Tibial nerve (tissue), 4 donors: Measurements from ENCODE around the gene ZMYM4. TPM values are rescaled to one million over a fixed set of nuclear protein-coding genes. Genes with fewer than 3 reads are reported as not detected.

ENCODE experiments used
- DNase-seq, 2 donors: peaks; one replicate each; pipeline ENCODE4 v3.0.0-alpha.2; 2019; ENCODE audit warnings: low spot score in 2 of 2
- H3K27ac ChIP-seq, 4 donors: fragments of 200-600 bp; sonication (generic) in 3 of 4; one replicate each; pipeline ENCODE4 v1.5.1; 2017 to 2019; ENCODE audit warnings: mild to moderate bottlenecking in 1 of 4
- H3K27me3 ChIP-seq, 2 donors: fragments of 200-600 bp; sonication (generic) in 1 of 2; one replicate each; pipeline versions ENCODE4 v1.5.1 to v1.6.0; 2017 to 2019
- H3K36me3 ChIP-seq, 3 donors: fragments of 200-600 bp; sonication (generic); one replicate each; pipeline ENCODE4 v1.5.1; 2018 to 2019
- H3K4me1 ChIP-seq, 4 donors: fragments of 200-600 bp; sonication (generic) in 3 of 4; one replicate each; pipeline ENCODE4 v1.5.1; 2017 to 2019
- H3K4me3 ChIP-seq, 4 donors: fragments of 200-600 bp; sonication (generic) in 3 of 4; one replicate each; pipeline ENCODE4 v1.5.1; 2017 to 2019; ENCODE audit warnings: mild to moderate bottlenecking in 1 of 4, moderate library complexity in 1 of 4
- H3K9me3 ChIP-seq, 4 donors: fragments of 200-600 bp; sonication (generic) in 3 of 4; one replicate each; pipeline ENCODE4 v1.5.1; 2017 to 2019
- EP300 ChIP-seq, 2 donors: sonication (generic); formaldehyde crosslinking; IDR thresholded peaks; one replicate each; pipeline ENCODE4 v1.6.1; 2017; ENCODE audit warnings: antibody characterized with exemption in 2 of 2, mild to moderate bottlenecking in 1 of 2
- POLR2A ChIP-seq, 2 donors: fragments of 450-650 bp; IDR thresholded peaks; one replicate each; pipeline ENCODE4 v1.6.1; 2017; ENCODE audit warnings: antibody characterized with exemption in 2 of 2, mild to moderate bottlenecking in 2 of 2, moderate library complexity in 2 of 2
- WGBS, 2 donors: methylation state at CpG; one replicate each; pipeline ENCODE4 v1.1.5; 2018; 5-methylcytosine and 5-hydroxymethylcytosine counted together
- total RNA-seq, 4 donors: library from RNA; depleted of rRNA; stranded (reverse); fragments of >200 nt; gene quantifications; one replicate each; pipeline ENCODE4 v1.1.0, GENCODE V29; 2016
- TF ChIP-seq, protein P1 (sequence below), 5 experiments: fragments of 200-600 bp in 3 of 5; fragments of 450-650 bp in 2 of 5; sonication (generic) in 3 of 5; IDR thresholded peaks; one replicate each; pipeline ENCODE4 v1.5.1; 2016 to 2019; ENCODE audit warnings: antibody characterized with exemption in 5 of 5, mild to moderate bottlenecking in 3 of 5, moderate library complexity in 2 of 5

ZMYM4 gene
- total RNA-seq, 4 donors from 2014 or later, result 22.2 to 38.7 (median 26.5) TPM

- Histone ChIP-seq H3K4me1 (no peaks in the 10 kb centered on the region), H3K9me3 (no peaks in the 10 kb centered on the region), H3K27ac (no peak overlapping the region), H3K4me3 (no peak overlapping the region), H3K27me3 (no peaks in the 10 kb centered on the region), H3K36me3 (peaks cover 0 to 65% (median 0%) of the 10 kb centered on the region in 3 donors)
- TF ChIP-seq EP300 (IDR thresholded peaks at IDR 0.05), result no peak
- no peak for TF ChIP-seq POLR2A (IDR thresholded peaks at IDR 0.05)
- TF ChIP-seq, protein P1, sequence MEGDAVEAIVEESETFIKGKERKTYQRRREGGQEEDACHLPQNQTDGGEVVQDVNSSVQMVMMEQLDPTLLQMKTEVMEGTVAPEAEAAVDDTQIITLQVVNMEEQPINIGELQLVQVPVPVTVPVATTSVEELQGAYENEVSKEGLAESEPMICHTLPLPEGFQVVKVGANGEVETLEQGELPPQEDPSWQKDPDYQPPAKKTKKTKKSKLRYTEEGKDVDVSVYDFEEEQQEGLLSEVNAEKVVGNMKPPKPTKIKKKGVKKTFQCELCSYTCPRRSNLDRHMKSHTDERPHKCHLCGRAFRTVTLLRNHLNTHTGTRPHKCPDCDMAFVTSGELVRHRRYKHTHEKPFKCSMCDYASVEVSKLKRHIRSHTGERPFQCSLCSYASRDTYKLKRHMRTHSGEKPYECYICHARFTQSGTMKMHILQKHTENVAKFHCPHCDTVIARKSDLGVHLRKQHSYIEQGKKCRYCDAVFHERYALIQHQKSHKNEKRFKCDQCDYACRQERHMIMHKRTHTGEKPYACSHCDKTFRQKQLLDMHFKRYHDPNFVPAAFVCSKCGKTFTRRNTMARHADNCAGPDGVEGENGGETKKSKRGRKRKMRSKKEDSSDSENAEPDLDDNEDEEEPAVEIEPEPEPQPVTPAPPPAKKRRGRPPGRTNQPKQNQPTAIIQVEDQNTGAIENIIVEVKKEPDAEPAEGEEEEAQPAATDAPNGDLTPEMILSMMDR (IDR thresholded peaks at IDR 0.05), result no peak
- DNase-seq, result no peak
- WGBS, 2 donors, result 93 to 96% methylated on average over 10 of the region's 10 CpGs
These were observed 163.7 kb downstream of the ZMYM4 start for GRCh38 chr1:35432231-35432630.

DNA sequence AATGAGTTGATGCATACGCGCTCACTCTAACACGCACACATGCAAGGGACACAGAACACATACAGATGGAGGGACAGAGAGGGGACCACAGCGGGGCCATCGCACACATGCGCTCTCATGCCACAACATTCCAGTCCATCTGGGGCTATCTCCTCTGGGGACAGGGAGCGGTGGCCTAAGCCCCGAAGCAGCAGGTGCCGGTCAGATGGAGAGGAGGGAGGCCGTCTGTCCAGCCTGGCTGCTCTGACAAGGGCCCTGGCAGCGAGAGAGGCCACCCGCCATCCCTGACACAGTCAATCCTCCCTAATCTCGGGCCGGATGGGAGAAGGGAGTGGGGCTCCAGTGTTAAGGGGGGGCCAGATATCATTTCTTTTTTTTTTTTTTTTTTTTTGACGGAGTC lies 165.2 kb downstream of the ZMYM4 start:
- TF ChIP-seq EP300 (IDR thresholded peaks at IDR 0.05) (no peak), POLR2A (IDR thresholded peaks at IDR 0.05) (no peak)
- TF ChIP-seq, protein P1 (IDR thresholded peaks at IDR 0.05), result no peak
- H3K27ac ChIP-seq, result no peak overlapping the region
- no peak overlapping the region for H3K4me3 ChIP-seq
- H3K36me3 ChIP-seq, result peaks cover 0 to 77% (median 0%) of the 10 kb centered on the region in 3 donors
- no peaks in the 10 kb centered on the region for H3K27me3 ChIP-seq
- WGBS, 2 donors, result 94 to 95% methylated on average over 13 to 15 of the region's 15 CpGs
- no peaks in the 10 kb centered on the region for H3K4me1 ChIP-seq
- no peaks in the 10 kb centered on the region for H3K9me3 ChIP-seq
- DNase-seq, result no peak

DNA sequence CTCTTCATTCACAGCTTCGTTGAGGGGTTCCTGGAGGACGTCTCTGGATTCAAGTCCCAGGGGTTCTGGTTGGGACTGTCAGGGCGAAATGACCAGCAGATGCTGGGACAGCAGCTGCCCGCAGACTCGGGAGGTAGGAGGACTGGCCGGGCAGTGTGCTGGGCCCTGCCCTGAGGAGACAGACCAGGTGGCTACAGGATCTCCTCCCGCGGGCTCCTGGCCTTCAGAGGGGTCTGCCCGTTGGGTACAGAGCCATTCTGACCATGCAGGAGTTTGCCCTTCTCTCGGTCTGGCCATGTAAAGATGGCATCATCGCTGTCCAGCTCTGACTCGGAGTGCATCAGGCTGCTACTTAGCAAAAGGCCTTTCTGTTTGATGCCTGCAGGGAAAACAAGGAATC lies 166.2 kb downstream of the ZMYM4 start:
- Histone ChIP-seq H3K27me3 (no peaks in the 10 kb centered on the region), H3K4me1 (no peaks in the 10 kb centered on the region), H3K4me3 (no peak overlapping the region), H3K36me3 (peaks cover 0 to 87% (median 8%) of the 10 kb centered on the region in 3 donors), H3K27ac (no peak overlapping the region), H3K9me3 (no peaks in the 10 kb centered on the region)
- TF ChIP-seq, protein P1 (IDR thresholded peaks at IDR 0.05), result no peak
- TF ChIP-seq EP300 (IDR thresholded peaks at IDR 0.05) (no peak), POLR2A (IDR thresholded peaks at IDR 0.05) (no peak)
- 85 to 94% methylated on average over 11 to 12 of the region's 12 CpGs for WGBS, 2 donors
- no peak for DNase-seq

DNA sequence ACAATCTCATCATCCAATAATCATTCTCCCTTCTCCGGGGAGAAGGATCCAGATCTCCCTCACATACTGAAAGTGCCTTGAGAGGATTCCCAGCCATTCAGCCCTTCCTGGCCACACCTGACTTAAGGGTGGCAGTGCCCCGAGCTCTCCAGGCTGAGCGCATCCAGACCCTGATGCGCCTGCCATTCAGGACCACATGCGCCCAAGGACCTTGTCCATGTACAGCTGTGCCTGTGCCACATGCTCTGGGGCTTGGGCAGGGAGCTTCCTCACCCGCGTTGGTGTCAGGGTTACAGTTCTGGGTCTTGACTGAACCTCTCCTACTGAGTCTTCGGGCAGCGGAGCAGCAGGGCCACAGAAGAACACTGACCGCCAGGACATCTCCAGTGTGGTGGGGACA lies 167.6 kb downstream of the ZMYM4 start:
- H3K4me1 ChIP-seq, result no peaks in the 10 kb centered on the region
- peaks cover 0 to 95% (median 8%) of the 10 kb centered on the region in 3 donors for H3K36me3 ChIP-seq
- H3K4me3 ChIP-seq, result no peak overlapping the region
- no peaks in the 10 kb centered on the region for H3K27me3 ChIP-seq
- no peaks in the 10 kb centered on the region for H3K9me3 ChIP-seq
- 89 to 99% methylated on average over 9 to 10 of the region's 10 CpGs for WGBS, 2 donors
- no peak for DNase-seq
- TF ChIP-seq, protein P1 (IDR thresholded peaks at IDR 0.05), result no peak
- TF ChIP-seq POLR2A (IDR thresholded peaks at IDR 0.05) (no peak), EP300 (IDR thresholded peaks at IDR 0.05) (no peak)
- H3K27ac ChIP-seq, result no peak overlapping the region

GRCh38 chr1:35437200-35437599 lies 168.7 kb downstream of the ZMYM4 start:
- H3K4me1 ChIP-seq, result no peaks in the 10 kb centered on the region
- H3K4me3 ChIP-seq, result no peak overlapping the region
- no peak overlapping the region for H3K27ac ChIP-seq
- H3K9me3 ChIP-seq, result no peaks in the 10 kb centered on the region
- no peaks in the 10 kb centered on the region for H3K27me3 ChIP-seq
- no peak for DNase-seq
- peaks cover 0 to 95% (median 14%) of the 10 kb centered on the region in 3 donors for H3K36me3 ChIP-seq
- WGBS, 2 donors, result 93 to 96% methylated on average over 9 of the region's 9 CpGs
- TF ChIP-seq POLR2A (IDR thresholded peaks at IDR 0.05) (no peak), EP300 (IDR thresholded peaks at IDR 0.05) (no peak)
- TF ChIP-seq, protein P1 (IDR thresholded peaks at IDR 0.05), result no peak
